Trophoblast cell (in vitro differentiated cells and primary cell): ENCODE results near the gene MAGI2.

ENCODE experiments used
- DNase-seq, 2 donors: peaks; one replicate each; pipeline ENCODE4 v3.0.0-alpha.2; 2016
- H2AFZ ChIP-seq: 2 replicates; pipeline ENCODE4 v1.6.1; 2013; ENCODE audit warnings: low read length, moderate library complexity, mild to moderate bottlenecking; ENCODE audit not compliant: insufficient read depth, poor library complexity
- H2AK5ac ChIP-seq: 2 replicates; pipeline ENCODE4 v1.6.1; 2013; ENCODE audit warnings: mild to moderate bottlenecking, low read length
- H2BK120ac ChIP-seq: 2 replicates; pipeline ENCODE4 v1.6.1; 2013; ENCODE audit warnings: low read length, mild to moderate bottlenecking, moderate library complexity; ENCODE audit not compliant: insufficient read depth, poor library complexity
- H2BK12ac ChIP-seq: 2 replicates; pipeline ENCODE4 v1.6.1; 2013; ENCODE audit warnings: mild to moderate bottlenecking, low read length, moderate library complexity
- H2BK5ac ChIP-seq: 2 replicates; pipeline ENCODE4 v1.6.1; 2013; ENCODE audit warnings: low read length, low read depth, moderate library complexity, mild to moderate bottlenecking; ENCODE audit not compliant: poor library complexity
- H3K14ac ChIP-seq: 2 replicates; pipeline ENCODE4 v1.6.1; 2013; ENCODE audit warnings: mild to moderate bottlenecking, low read length
- H3K18ac ChIP-seq: 2 replicates; pipeline ENCODE4 v1.6.1; 2013; ENCODE audit warnings: mild to moderate bottlenecking, low read length
- H3K23ac ChIP-seq: 2 replicates; pipeline ENCODE4 v1.6.1; 2013; ENCODE audit warnings: low read length
- H3K27ac ChIP-seq: 2 replicates; pipeline ENCODE4 v1.5.1; 2013; ENCODE audit warnings: low read depth, mild to moderate bottlenecking, inconsistent platforms, low read length, moderate library complexity
- H3K27me3 ChIP-seq: 2 replicates; pipeline ENCODE4 v1.6.1; 2013; ENCODE audit warnings: inconsistent platforms, mild to moderate bottlenecking, low read length, moderate library complexity; ENCODE audit not compliant: insufficient read depth
- H3K36me3 ChIP-seq, 2 experiments: 1 replicate in 1 of 2; 2 replicates in 1 of 2; pipeline ENCODE4 v1.6.1; 2013; ENCODE audit warnings: low read length in 2 of 2, mild to moderate bottlenecking in 2 of 2, moderate library complexity in 1 of 2; ENCODE audit not compliant: insufficient read depth in 2 of 2, control insufficient read depth in 1 of 2
- H3K4ac ChIP-seq: 2 replicates; pipeline ENCODE4 v1.6.1; 2013; ENCODE audit warnings: low read depth, mild to moderate bottlenecking, low read length, moderate library complexity
- H3K4me1 ChIP-seq, 2 experiments: 1 replicate in 1 of 2; 2 replicates in 1 of 2; pipeline ENCODE4 v1.6.1; 2013; ENCODE audit warnings: low read length in 2 of 2, mild to moderate bottlenecking in 2 of 2, moderate library complexity in 1 of 2; ENCODE audit not compliant: insufficient read depth in 2 of 2, control insufficient read depth in 1 of 2
- H3K4me2 ChIP-seq: 2 replicates; pipeline ENCODE4 v1.6.1; 2013; ENCODE audit warnings: inconsistent platforms, mild to moderate bottlenecking, low read length, moderate library complexity
- H3K4me3 ChIP-seq: 2 replicates; pipeline ENCODE4 v1.5.1; 2013; ENCODE audit warnings: mild to moderate bottlenecking, low read depth, low read length, inconsistent platforms
- H3K79me1 ChIP-seq: one replicate; pipeline ENCODE4 v1.6.1; 2013; ENCODE audit warnings: low read length
- H3K79me2 ChIP-seq: 2 replicates; pipeline ENCODE4 v1.6.1; 2013; ENCODE audit warnings: low read length, mild to moderate bottlenecking; ENCODE audit not compliant: control insufficient read depth, insufficient read depth, poor library complexity
- H3K9ac ChIP-seq: 2 replicates; pipeline ENCODE4 v1.6.1; 2013; ENCODE audit warnings: mild to moderate bottlenecking, low read length
- H3K9me3 ChIP-seq: 2 replicates; pipeline ENCODE4 v1.6.1; 2013; ENCODE audit warnings: low read depth, mild to moderate bottlenecking, control low read depth, inconsistent platforms, low read length; ENCODE audit not compliant: insufficient read depth
- H4K12ac ChIP-seq: 2 replicates; pipeline ENCODE4 v1.6.1; 2013; ENCODE audit warnings: low read depth, mild to moderate bottlenecking, low read length, moderate library complexity
- H4K8ac ChIP-seq: 2 replicates; pipeline ENCODE4 v1.6.1; 2013; ENCODE audit warnings: low read depth, mild to moderate bottlenecking, low read length, moderate library complexity
- H4K91ac ChIP-seq: one replicate; pipeline ENCODE4 v1.6.1; 2013; ENCODE audit warnings: low read depth, mild to moderate bottlenecking, low read length, moderate library complexity
- WGBS: extraction: QIAGEN DNeasy Blood & Tissue Kit; methylation state at CpG from one replicate; pipeline ENCODE4 v1.1.7; 2013; ENCODE audit warnings: missing lambda C conversion rate; ENCODE audit not compliant: insufficient read length, insufficient coverage; ENCODE audit errors: extremely low coverage; 5-methylcytosine and 5-hydroxymethylcytosine counted together

MAGI2 gene

GRCh38 chr7:78616539-78616938 lies 836.9 kb downstream of the MAGI2 start:
- H3K79me1 ChIP-seq: no peaks in the 10 kb centered on the region
- no peaks in the 10 kb centered on the region for H3K79me2 ChIP-seq
- H4K12ac ChIP-seq: no peak overlapping the region
- no peak overlapping the region for H3K27ac ChIP-seq
- no peak overlapping the region for H3K9ac ChIP-seq
- H3K4me3 ChIP-seq: no peak overlapping the region
- no peak for DNase-seq
- H2BK12ac ChIP-seq: no peak overlapping the region
- no peak overlapping the region for H4K8ac ChIP-seq
- H3K18ac ChIP-seq: no peak overlapping the region
- H3K4me2 ChIP-seq: no peak overlapping the region
- no peak overlapping the region for H2BK5ac ChIP-seq
- H4K91ac ChIP-seq: no peak overlapping the region
- H3K23ac ChIP-seq: no peak overlapping the region
- no peak overlapping the region for H2AFZ ChIP-seq
- no peak overlapping the region for H2BK120ac ChIP-seq
- H3K14ac ChIP-seq: no peak overlapping the region
- H3K4me1 ChIP-seq: no peaks in the 10 kb centered on the region
- no peaks in the 10 kb centered on the region for H3K27me3 ChIP-seq
- H2AK5ac ChIP-seq: no peak overlapping the region
- no peaks in the 10 kb centered on the region for H3K36me3 ChIP-seq
- H3K9me3 ChIP-seq: no peaks in the 10 kb centered on the region
- H3K4ac ChIP-seq: no peak overlapping the region

- H3K9ac ChIP-seq: no peak overlapping the region
- no peak overlapping the region for H3K27ac ChIP-seq
- no peak overlapping the region for H2AK5ac ChIP-seq
- H3K27me3 ChIP-seq: no peaks in the 10 kb centered on the region
- H3K18ac ChIP-seq: no peak overlapping the region
- no peak overlapping the region for H3K23ac ChIP-seq
- H4K91ac ChIP-seq: no peak overlapping the region
- no peaks in the 10 kb centered on the region for H3K9me3 ChIP-seq
- no peaks in the 10 kb centered on the region for H3K4me1 ChIP-seq
- H2AFZ ChIP-seq: no peak overlapping the region
- no CpG with 5 or more reads among the region's 2 CpGs for WGBS
- H3K79me1 ChIP-seq: no peaks in the 10 kb centered on the region
- no peak overlapping the region for H4K12ac ChIP-seq
- no peak overlapping the region for H2BK5ac ChIP-seq
- H2BK12ac ChIP-seq: no peak overlapping the region
- H3K14ac ChIP-seq: no peak overlapping the region
- no peak overlapping the region for H3K4ac ChIP-seq
- no peak overlapping the region for H4K8ac ChIP-seq
- no peak overlapping the region for H3K4me3 ChIP-seq
- no peaks in the 10 kb centered on the region for H3K79me2 ChIP-seq
- DNase-seq: no peak
- no peaks in the 10 kb centered on the region for H3K36me3 ChIP-seq
- no peak overlapping the region for H2BK120ac ChIP-seq
- H3K4me2 ChIP-seq: no peak overlapping the region
Observed at GRCh38 chr7:78609281-78609680, 844.2 kb downstream of the MAGI2 start.

GRCh38 chr7:78607099-78607498 lies 846.4 kb downstream of the MAGI2 start:
- Histone ChIP-seq H2AK5ac (no peak overlapping the region), H3K79me2 (no peaks in the 10 kb centered on the region), H3K23ac (no peak overlapping the region), H2BK5ac (no peak overlapping the region), H3K4me3 (no peak overlapping the region), H2BK120ac (no peak overlapping the region), H2BK12ac (no peak overlapping the region), H3K14ac (no peak overlapping the region), H3K27ac (no peak overlapping the region), H3K9ac (no peak overlapping the region), H3K18ac (no peak overlapping the region), H3K79me1 (no peaks in the 10 kb centered on the region), H3K9me3 (no peaks in the 10 kb centered on the region), H4K8ac (no peak overlapping the region), H2AFZ (no peak overlapping the region), H4K91ac (no peak overlapping the region), H3K4me1 (no peaks in the 10 kb centered on the region), H4K12ac (no peak overlapping the region), H3K4ac (no peak overlapping the region), H3K27me3 (no peaks in the 10 kb centered on the region), H3K4me2 (no peak overlapping the region), H3K36me3 (no peaks in the 10 kb centered on the region)
- DNase-seq: peak in 1 of 2 donors; percentile 16
- no CpG with 5 or more reads among the region's 5 CpGs for WGBS

GRCh38 chr7:78605119-78605518 lies 848.3 kb downstream of the MAGI2 start:
- no CpG with 5 or more reads among the region's 1 CpG for WGBS
- Histone ChIP-seq H3K4me1 (no peaks in the 10 kb centered on the region), H3K4ac (no peak overlapping the region), H3K9me3 (no peaks in the 10 kb centered on the region), H3K18ac (no peak overlapping the region), H3K23ac (no peak overlapping the region), H4K12ac (no peak overlapping the region), H2AFZ (no peak overlapping the region), H4K8ac (no peak overlapping the region), H2BK120ac (no peak overlapping the region), H3K9ac (no peak overlapping the region), H3K27ac (no peak overlapping the region), H3K79me2 (no peaks in the 10 kb centered on the region), H3K79me1 (no peaks in the 10 kb centered on the region), H3K4me2 (no peak overlapping the region), H3K36me3 (no peaks in the 10 kb centered on the region), H2BK12ac (no peak overlapping the region), H2AK5ac (no peak overlapping the region), H3K14ac (no peak overlapping the region), H2BK5ac (no peak overlapping the region), H3K4me3 (no peak overlapping the region), H4K91ac (no peak overlapping the region), H3K27me3 (no peaks in the 10 kb centered on the region)
- no peak for DNase-seq
